Sigmoid colon (tissue), 4 donors: ENCODE results near the gene XKR3.

Source experiments
- CTCF ChIP-seq, 4 experiments: fragments of 450-650 bp in 3 of 4; fragments of 200-600 bp in 1 of 4; IDR thresholded peaks; one replicate each; pipeline ENCODE4 v1.5.1; 2016 to 2019; ENCODE audit warnings: antibody characterized with exemption in 4 of 4, mild to moderate bottlenecking in 3 of 4, moderate library complexity in 2 of 4
- POLR2AphosphoS5 ChIP-seq, 4 donors: sonication (generic); formaldehyde crosslinking; IDR thresholded peaks; one replicate each; pipeline ENCODE4 v1.6.1; 2017; ENCODE audit warnings: antibody characterized with exemption in 4 of 4

GRCh38 chr22:16834971-16835370 lies 9.8 kb upstream of the XKR3 start:
- TF ChIP-seq CTCF (IDR thresholded peaks at IDR 0.05) (no peak), POLR2AphosphoS5 (IDR thresholded peaks at IDR 0.05) (no peak)
